ENCODE data around the gene TUNAR.

TUNAR gene

GRCh38 chr14:95891742-95892141, 15.1 kb downstream of the TUNAR start:
- no peaks in the 10 kb centered on the region for H4K20me1 ChIP-seq (ENCODE audit: insufficient read depth, low read length)
- DNase-seq (no peak), ATAC-seq (ENCODE audit: insufficient read depth, low read depth) (no peak)
- no peak overlapping the region for H3K9ac ChIP-seq (ENCODE audit: low read depth, low read length)
- no peak overlapping the region for H3K27ac ChIP-seq (ENCODE audit: low read length)
- no peak overlapping the region for H2AFZ ChIP-seq (ENCODE audit: low read depth, low read length)
- H3K79me2 ChIP-seq (ENCODE audit: insufficient read depth, low read length): no peaks in the 10 kb centered on the region
- TF ChIP-seq EZH2 (IDR thresholded peaks at IDR 0.05; ENCODE audit: borderline replicate concordance, low read depth, low read length, severe bottlenecking) (no peak), CTCF (IDR thresholded peaks at IDR 0.05; ENCODE audit: borderline replicate concordance, extremely low read depth, low read length, poor library complexity, severe bottlenecking) (no peak)
- no peaks in the 10 kb centered on the region for H3K4me1 ChIP-seq (ENCODE audit: insufficient read depth, low read length)
- no peak overlapping the region for H3K4me3 ChIP-seq (ENCODE audit: low read depth in 1 of 2, low read length in 2 of 2)
- H3K36me3 ChIP-seq (ENCODE audit: insufficient read depth, low read length): no peaks in the 10 kb centered on the region
- H3K9me3 ChIP-seq (ENCODE audit: insufficient read depth, low read length, severe bottlenecking): no peaks in the 10 kb centered on the region
- no peak overlapping the region for H3K4me2 ChIP-seq (ENCODE audit: insufficient read depth, low read length)
- H3K27me3 ChIP-seq (ENCODE audit: insufficient read depth, low read length, poor library complexity): peaks cover 4% of the 10 kb centered on the region

- ATAC-seq (ENCODE audit: insufficient read depth, low read depth): no peak
- no peaks in the 10 kb centered on the region for H3K9me3 ChIP-seq (ENCODE audit: insufficient read depth, low read length, severe bottlenecking)
- TF ChIP-seq EZH2 (IDR thresholded peaks at IDR 0.05; ENCODE audit: borderline replicate concordance, low read depth, low read length, severe bottlenecking) (no peak), CTCF (IDR thresholded peaks at IDR 0.05; ENCODE audit: borderline replicate concordance, extremely low read depth, low read length, poor library complexity, severe bottlenecking) (no peak)
Observed at GRCh38 chr14:95892142-95892541, 15.5 kb downstream of the TUNAR start.

GRCh38 chr14:95895720-95896119, 19.1 kb downstream of the TUNAR start:
- Histone ChIP-seq H3K4me3 (ENCODE audit: low read depth in 1 of 2, low read length in 2 of 2) (no peak overlapping the region), H3K9ac (ENCODE audit: low read depth, low read length) (no peak overlapping the region), H4K20me1 (ENCODE audit: insufficient read depth, low read length) (no peaks in the 10 kb centered on the region), H3K36me3 (ENCODE audit: insufficient read depth, low read length) (no peaks in the 10 kb centered on the region), H2AFZ (ENCODE audit: low read depth, low read length) (no peak overlapping the region), H3K79me2 (ENCODE audit: insufficient read depth, low read length) (no peaks in the 10 kb centered on the region), H3K9me3 (ENCODE audit: insufficient read depth, low read length, severe bottlenecking) (no peaks in the 10 kb centered on the region), H3K4me2 (ENCODE audit: insufficient read depth, low read length) (no peak overlapping the region), H3K4me1 (ENCODE audit: insufficient read depth, low read length) (no peaks in the 10 kb centered on the region), H3K27me3 (ENCODE audit: insufficient read depth, low read length, poor library complexity) (no peaks in the 10 kb centered on the region), H3K27ac (ENCODE audit: low read length) (no peak overlapping the region)
- no peak for TF ChIP-seq EZH2 (IDR thresholded peaks at IDR 0.05; ENCODE audit: borderline replicate concordance, low read depth, low read length, severe bottlenecking)
- peak; percentile 44 for TF ChIP-seq CTCF (IDR thresholded peaks at IDR 0.05; ENCODE audit: borderline replicate concordance, extremely low read depth, low read length, poor library complexity, severe bottlenecking)
- DNase-seq: peak; percentile 16
- ATAC-seq (ENCODE audit: insufficient read depth, low read depth): peak; percentile 59; the same call in 1 of the 3 replicates

More at GRCh38 chr14:95892142-95892541, 15.5 kb downstream of the TUNAR start:
- no peak overlapping the region for H2AFZ ChIP-seq (ENCODE audit: low read depth, low read length)
- H3K79me2 ChIP-seq (ENCODE audit: insufficient read depth, low read length): no peaks in the 10 kb centered on the region
- H3K9ac ChIP-seq (ENCODE audit: low read depth, low read length): no peak overlapping the region
- no peaks in the 10 kb centered on the region for H4K20me1 ChIP-seq (ENCODE audit: insufficient read depth, low read length)
- H3K4me1 ChIP-seq (ENCODE audit: insufficient read depth, low read length): no peaks in the 10 kb centered on the region
- H3K4me2 ChIP-seq (ENCODE audit: insufficient read depth, low read length): no peak overlapping the region
- no peaks in the 10 kb centered on the region for H3K36me3 ChIP-seq (ENCODE audit: insufficient read depth, low read length)
- no peak overlapping the region for H3K27ac ChIP-seq (ENCODE audit: low read length)
- H3K27me3 ChIP-seq (ENCODE audit: insufficient read depth, low read length, poor library complexity): peaks cover 4% of the 10 kb centered on the region
- no peak overlapping the region for H3K4me3 ChIP-seq (ENCODE audit: low read depth in 1 of 2, low read length in 2 of 2)
- DNase-seq: no peak
